SK-N-SH treated with all-trans-retinoic acid at 6 μM for 48 hours (cell line): ENCODE results near the gene TLE4.

Experiments
- GLIS3 ChIP-seq: fragments of 250-450 bp; sonication (Bioruptor Pico); IDR thresholded peaks from 2 replicates; pipeline ENCODE4 v1.5.0; 2020; ENCODE audit warnings: mild to moderate bottlenecking, moderate library complexity
- TCF4 ChIP-seq: fragments of 250-450 bp; sonication (Bioruptor Pico); IDR thresholded peaks from 2 replicates; pipeline ENCODE4 v1.8.0; 2021; ENCODE audit warnings: mild to moderate bottlenecking, moderate library complexity, borderline replicate concordance
- ZFP3 ChIP-seq: fragments of 250-450 bp; sonication (Bioruptor Pico); IDR thresholded peaks from 2 replicates; pipeline ENCODE4 v1.5.0; 2020; ENCODE audit warnings: mild to moderate bottlenecking, moderate library complexity
- ZFP30 ChIP-seq: fragments of 450-650 bp; formaldehyde crosslinking; IDR thresholded peaks from 2 replicates; pipeline ENCODE4 v1.5.0; 2022; ENCODE audit warnings: mild to moderate bottlenecking, moderate library complexity
- TF ChIP-seq, protein P1 (sequence below): fragments of 250-450 bp; sonication (Bioruptor Pico); IDR thresholded peaks from 2 replicates; pipeline ENCODE4 v1.5.0; 2020; ENCODE audit warnings: mild to moderate bottlenecking, moderate library complexity

DNA sequence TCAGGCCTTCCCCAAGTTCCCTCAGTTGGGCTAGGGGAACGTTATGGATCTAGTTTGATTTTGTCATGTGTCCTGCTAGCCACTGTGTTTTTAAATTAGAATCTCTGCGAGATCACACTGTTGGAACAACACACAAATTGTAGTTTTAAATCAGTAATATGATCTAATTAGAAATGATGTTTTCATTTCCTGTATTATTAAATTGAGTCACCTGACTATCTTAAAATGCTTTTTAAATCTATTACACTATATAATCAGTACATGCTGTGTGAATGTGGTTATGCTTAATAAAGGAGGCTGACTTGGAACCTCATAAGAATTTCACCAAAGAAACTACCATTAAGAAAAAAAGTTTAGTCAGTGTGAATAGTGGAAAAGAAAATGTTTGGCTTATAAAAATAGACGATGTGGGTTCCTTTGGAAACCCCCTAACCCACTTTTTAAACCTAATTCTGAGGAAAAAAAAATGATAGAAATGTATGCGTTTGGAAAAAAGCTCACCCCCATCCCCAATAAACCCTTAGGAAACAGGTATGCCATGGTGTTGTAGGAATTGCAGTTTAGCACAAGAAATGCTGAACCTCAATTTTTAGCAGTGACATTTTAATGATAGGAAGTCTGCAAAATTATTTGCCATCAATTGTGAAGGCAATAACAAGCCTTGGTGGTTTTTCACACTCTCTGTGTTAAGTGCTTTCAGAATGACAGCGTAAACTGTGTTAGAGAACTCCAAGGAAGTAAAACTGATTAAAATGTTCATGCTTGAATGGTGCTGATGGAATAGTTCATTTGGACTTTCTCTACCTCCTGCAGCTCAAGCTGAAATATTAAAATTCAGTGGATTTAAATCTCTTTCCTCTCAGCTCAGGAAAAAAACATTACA is 59.0 kb downstream of the TLE4 start:
- TF ChIP-seq GLIS3 (CRISPR knock-in tag) = no peak
- no peak for TF ChIP-seq ZFP3 (CRISPR knock-in tag)
- no peak for TF ChIP-seq TCF4
- TF ChIP-seq ZFP30 (CRISPR knock-in tag) = no peak
- TF ChIP-seq, protein P1, sequence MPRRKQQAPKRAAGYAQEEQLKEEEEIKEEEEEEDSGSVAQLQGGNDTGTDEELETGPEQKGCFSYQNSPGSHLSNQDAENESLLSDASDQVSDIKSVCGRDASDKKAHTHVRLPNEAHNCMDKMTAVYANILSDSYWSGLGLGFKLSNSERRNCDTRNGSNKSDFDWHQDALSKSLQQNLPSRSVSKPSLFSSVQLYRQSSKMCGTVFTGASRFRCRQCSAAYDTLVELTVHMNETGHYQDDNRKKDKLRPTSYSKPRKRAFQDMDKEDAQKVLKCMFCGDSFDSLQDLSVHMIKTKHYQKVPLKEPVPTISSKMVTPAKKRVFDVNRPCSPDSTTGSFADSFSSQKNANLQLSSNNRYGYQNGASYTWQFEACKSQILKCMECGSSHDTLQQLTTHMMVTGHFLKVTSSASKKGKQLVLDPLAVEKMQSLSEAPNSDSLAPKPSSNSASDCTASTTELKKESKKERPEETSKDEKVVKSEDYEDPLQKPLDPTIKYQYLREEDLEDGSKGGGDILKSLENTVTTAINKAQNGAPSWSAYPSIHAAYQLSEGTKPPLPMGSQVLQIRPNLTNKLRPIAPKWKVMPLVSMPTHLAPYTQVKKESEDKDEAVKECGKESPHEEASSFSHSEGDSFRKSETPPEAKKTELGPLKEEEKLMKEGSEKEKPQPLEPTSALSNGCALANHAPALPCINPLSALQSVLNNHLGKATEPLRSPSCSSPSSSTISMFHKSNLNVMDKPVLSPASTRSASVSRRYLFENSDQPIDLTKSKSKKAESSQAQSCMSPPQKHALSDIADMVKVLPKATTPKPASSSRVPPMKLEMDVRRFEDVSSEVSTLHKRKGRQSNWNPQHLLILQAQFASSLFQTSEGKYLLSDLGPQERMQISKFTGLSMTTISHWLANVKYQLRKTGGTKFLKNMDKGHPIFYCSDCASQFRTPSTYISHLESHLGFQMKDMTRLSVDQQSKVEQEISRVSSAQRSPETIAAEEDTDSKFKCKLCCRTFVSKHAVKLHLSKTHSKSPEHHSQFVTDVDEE (CRISPR knock-in tag) = no peak
